Neural progenitor cell (in vitro differentiated cells): ENCODE measurements around the gene HOXA5. TPM values are rescaled to one million over a fixed set of nuclear protein-coding genes. Genes with fewer than 3 reads are reported as not detected.

Experiments used
- DNase-seq: peaks from one replicate; pipeline ENCODE4 v3.0.0-alpha.2; 2016; ENCODE audit warnings: low spot score
- H2AFZ ChIP-seq: fragments of 200-600 bp; sonication (generic); replicated peaks from 2 replicates; pipeline ENCODE4 v1.6.1; 2016; ENCODE audit warnings: antibody characterized with exemption
- H3F3A ChIP-seq: fragments of 200-600 bp; sonication (generic); 2 replicates; pipeline ENCODE4 v1.6.1; 2016; ENCODE audit warnings: antibody characterized with exemption, low read depth
- H3K27ac ChIP-seq: fragments of 200-600 bp; sonication (generic); 2 replicates; pipeline ENCODE4 v1.5.1; 2016; ENCODE audit warnings: mild to moderate bottlenecking
- H3K27me3 ChIP-seq: fragments of 200-600 bp; sonication (generic); 2 replicates; pipeline ENCODE4 v1.6.1; 2016; ENCODE audit warnings: mild to moderate bottlenecking, moderate library complexity
- H3K36me3 ChIP-seq: fragments of 200-600 bp; sonication (generic); 2 replicates; pipeline ENCODE4 v1.5.1; 2016
- H3K4me1 ChIP-seq: fragments of 200-600 bp; sonication (generic); 2 replicates; pipeline ENCODE4 v1.6.1; 2016; ENCODE audit warnings: mixed run types
- H3K4me2 ChIP-seq: fragments of 200-600 bp; sonication (generic); 2 replicates; pipeline ENCODE4 v1.6.1; 2016
- H3K4me3 ChIP-seq: fragments of 200-600 bp; sonication (generic); 2 replicates; pipeline ENCODE4 v1.5.1; 2016
- H3K79me2 ChIP-seq: fragments of 200-600 bp; sonication (generic); 2 replicates; pipeline ENCODE4 v1.6.1; 2016; ENCODE audit warnings: low read depth
- H3K9ac ChIP-seq: fragments of 200-600 bp; sonication (generic); 2 replicates; pipeline ENCODE4 v1.6.1; 2016
- H3K9me3 ChIP-seq: fragments of 200-600 bp; sonication (generic); 2 replicates; pipeline ENCODE4 v1.5.1; 2016; ENCODE audit warnings: low read depth
- H4K20me1 ChIP-seq: fragments of 200-600 bp; sonication (generic); 2 replicates; pipeline ENCODE4 v1.6.1; 2016; ENCODE audit warnings: low read depth
- H3K27ac Mint-ChIP-seq: 3 replicates; pipeline ENCODE4 v1.8.0; 2021; ENCODE audit warnings: mixed read lengths
- H3K27me3 Mint-ChIP-seq: 2 replicates; pipeline ENCODE4 v1.8.0; 2022; ENCODE audit warnings: low read depth, mild to moderate bottlenecking, inconsistent platforms, moderate library complexity, mixed read lengths; ENCODE audit not compliant: insufficient read depth
- H3K36me3 Mint-ChIP-seq: 3 replicates; pipeline ENCODE4 v1.8.0; 2021; ENCODE audit warnings: mixed read lengths
- H3K4me1 Mint-ChIP-seq: 3 replicates; pipeline ENCODE4 v1.8.0; 2021; ENCODE audit warnings: mixed read lengths
- H3K4me3 Mint-ChIP-seq: 3 replicates; pipeline ENCODE4 v1.8.0; 2021; ENCODE audit warnings: mild to moderate bottlenecking, moderate library complexity, mixed read lengths
- H3K9me3 Mint-ChIP-seq: 3 replicates; pipeline ENCODE4 v1.8.0; 2020; ENCODE audit warnings: mixed read lengths
- EZH2 ChIP-seq: fragments of 200-600 bp; sonication (generic); IDR thresholded peaks from 2 replicates; pipeline ENCODE4 v1.6.1; 2017; ENCODE audit warnings: antibody characterized with exemption, mild to moderate bottlenecking, moderate library complexity
- EZH2phosphoT487 ChIP-seq: fragments of 200-600 bp; sonication (generic); IDR thresholded peaks from 2 replicates; pipeline ENCODE4 v1.6.1; 2017; ENCODE audit warnings: antibody characterized with exemption
- total RNA-seq: library from RNA; depleted of rRNA; stranded (reverse); fragments of >200 nt; gene quantifications from 2 replicates; pipeline ENCODE4 v1.2.3, GENCODE V29; 2015; ENCODE audit warnings: low replicate concordance
- TF ChIP-seq, protein P1 (sequence below): fragments of 200-600 bp; sonication (generic); IDR thresholded peaks from 2 replicates; pipeline ENCODE4 v1.5.1; 2017; ENCODE audit warnings: antibody characterized with exemption, mild to moderate bottlenecking

Gene HOXA5
- total RNA-seq, 1 donor from 2014 or later, result not detected

DNA sequence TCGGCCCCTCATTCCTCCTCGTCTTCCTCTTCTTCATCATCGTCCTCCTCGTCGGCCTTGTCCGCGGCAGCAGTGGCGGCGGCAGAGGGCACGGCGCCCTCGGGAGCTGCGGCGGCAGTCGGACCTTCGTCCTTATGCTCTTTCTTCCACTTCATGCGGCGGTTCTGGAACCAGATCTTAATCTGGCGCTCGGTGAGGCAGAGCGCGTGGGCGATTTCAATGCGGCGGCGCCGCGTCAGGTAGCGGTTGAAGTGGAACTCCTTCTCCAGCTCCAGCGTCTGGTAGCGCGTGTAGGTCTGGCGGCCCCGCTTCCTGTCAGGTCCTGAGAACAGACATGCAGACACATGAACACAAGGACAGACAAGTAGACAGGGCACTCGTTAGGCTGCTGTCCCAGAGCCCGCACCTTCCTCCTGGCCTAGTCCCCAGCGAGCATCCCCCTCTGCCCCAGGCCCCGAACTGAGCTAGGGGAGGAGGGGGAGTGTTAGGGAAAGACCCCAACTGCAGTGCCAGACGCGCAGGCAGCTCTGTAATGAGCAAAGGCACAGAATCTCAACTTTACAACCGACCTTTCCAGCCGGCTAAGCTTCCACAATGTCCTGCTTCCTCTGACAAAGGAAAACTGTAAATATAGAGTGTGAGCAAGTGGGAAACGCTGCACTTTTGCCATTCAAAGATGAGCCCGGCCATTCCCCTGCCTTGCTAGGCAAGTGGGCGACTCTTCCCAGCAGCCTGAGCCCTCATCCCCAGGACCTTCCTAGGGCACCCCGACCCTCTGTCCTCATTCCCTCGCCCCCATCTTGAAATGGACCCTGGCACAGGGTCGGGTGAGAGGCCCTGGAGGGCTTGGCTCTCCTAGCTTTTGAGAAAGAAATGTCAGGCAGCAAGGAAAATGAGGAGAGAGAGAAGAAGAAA, 11.7 kb upstream of the HOXA5 start:
- Histone ChIP-seq H3K4me3 (no peak overlapping the region), H3K4me1 (no peaks in the 10 kb centered on the region), H4K20me1 (peaks cover 74% of the 10 kb centered on the region), H3K36me3 (no peaks in the 10 kb centered on the region), H3K27ac (no peak overlapping the region), H2AFZ (no peak overlapping the region), H3K27me3 (peaks cover 100% of the 10 kb centered on the region), H3K9ac (no peak overlapping the region), H3F3A (no peaks in the 10 kb centered on the region), H3K9me3 (no peaks in the 10 kb centered on the region), H3K79me2 (no peaks in the 10 kb centered on the region), H3K4me2 (no peak overlapping the region)
- no peak overlapping the region for H3K4me3 Mint-ChIP-seq
- H3K9me3 Mint-ChIP-seq, result peaks cover 23% of the 10 kb centered on the region
- H3K27me3 Mint-ChIP-seq, result peaks cover 95% of the 10 kb centered on the region
- peaks cover 10% of the 10 kb centered on the region for H3K4me1 Mint-ChIP-seq
- no peak for DNase-seq
- no peak overlapping the region for H3K27ac Mint-ChIP-seq
- H3K36me3 Mint-ChIP-seq, result peaks cover 4% of the 10 kb centered on the region
- TF ChIP-seq EZH2phosphoT487, result peak; percentile 92
- TF ChIP-seq EZH2, result peak; percentile 97
- TF ChIP-seq, protein P1, sequence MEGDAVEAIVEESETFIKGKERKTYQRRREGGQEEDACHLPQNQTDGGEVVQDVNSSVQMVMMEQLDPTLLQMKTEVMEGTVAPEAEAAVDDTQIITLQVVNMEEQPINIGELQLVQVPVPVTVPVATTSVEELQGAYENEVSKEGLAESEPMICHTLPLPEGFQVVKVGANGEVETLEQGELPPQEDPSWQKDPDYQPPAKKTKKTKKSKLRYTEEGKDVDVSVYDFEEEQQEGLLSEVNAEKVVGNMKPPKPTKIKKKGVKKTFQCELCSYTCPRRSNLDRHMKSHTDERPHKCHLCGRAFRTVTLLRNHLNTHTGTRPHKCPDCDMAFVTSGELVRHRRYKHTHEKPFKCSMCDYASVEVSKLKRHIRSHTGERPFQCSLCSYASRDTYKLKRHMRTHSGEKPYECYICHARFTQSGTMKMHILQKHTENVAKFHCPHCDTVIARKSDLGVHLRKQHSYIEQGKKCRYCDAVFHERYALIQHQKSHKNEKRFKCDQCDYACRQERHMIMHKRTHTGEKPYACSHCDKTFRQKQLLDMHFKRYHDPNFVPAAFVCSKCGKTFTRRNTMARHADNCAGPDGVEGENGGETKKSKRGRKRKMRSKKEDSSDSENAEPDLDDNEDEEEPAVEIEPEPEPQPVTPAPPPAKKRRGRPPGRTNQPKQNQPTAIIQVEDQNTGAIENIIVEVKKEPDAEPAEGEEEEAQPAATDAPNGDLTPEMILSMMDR, result no peak

- H3K9me3 Mint-ChIP-seq, result peaks cover 23% of the 10 kb centered on the region
- H3K4me1 Mint-ChIP-seq, result peaks cover 10% of the 10 kb centered on the region
- H3K36me3 ChIP-seq, result no peaks in the 10 kb centered on the region
- H3K4me2 ChIP-seq, result no peak overlapping the region
- H3K9ac ChIP-seq, result no peak overlapping the region
- no peaks in the 10 kb centered on the region for H3K9me3 ChIP-seq
- no peak overlapping the region for H3K27ac ChIP-seq
- TF ChIP-seq EZH2phosphoT487, result no peak
- TF ChIP-seq, protein P1, result no peak
- H3K36me3 Mint-ChIP-seq, result peaks cover 4% of the 10 kb centered on the region
- no peak overlapping the region for H3K4me3 ChIP-seq
- H3F3A ChIP-seq, result no peaks in the 10 kb centered on the region
- peaks cover 95% of the 10 kb centered on the region for H3K27me3 Mint-ChIP-seq
- no peaks in the 10 kb centered on the region for H3K4me1 ChIP-seq
- peaks cover 79% of the 10 kb centered on the region for H4K20me1 ChIP-seq
- no peak for DNase-seq
- peaks cover 100% of the 10 kb centered on the region for H3K27me3 ChIP-seq
- H3K79me2 ChIP-seq, result no peaks in the 10 kb centered on the region
- H3K4me3 Mint-ChIP-seq, result no peak overlapping the region
- no peak overlapping the region for H3K27ac Mint-ChIP-seq
- H2AFZ ChIP-seq, result no peak overlapping the region
Measured at GRCh38 chr7:27154369-27154768, 10.9 kb upstream of the HOXA5 start.

DNA sequence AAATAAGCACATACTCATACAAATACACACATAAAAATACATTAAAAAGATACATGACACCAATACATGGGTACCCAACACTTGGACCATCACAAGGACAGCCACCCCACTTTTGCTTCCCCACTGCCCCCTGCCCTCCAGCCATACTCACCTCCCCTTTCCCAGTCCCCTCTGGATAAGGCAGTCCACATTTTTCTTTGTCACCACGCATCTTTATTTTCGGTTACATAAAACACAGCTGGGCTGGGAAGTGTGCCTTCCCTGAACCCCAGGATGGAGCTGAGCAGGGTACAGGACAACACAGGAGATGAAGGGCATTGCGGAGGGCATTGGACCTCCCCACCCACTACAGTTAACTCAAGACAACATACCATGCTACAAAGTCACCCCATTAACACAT, 10.0 kb upstream of the HOXA5 start:
- Histone ChIP-seq H3K4me3 (no peak overlapping the region), H2AFZ (no peak overlapping the region), H3K4me2 (no peak overlapping the region), H3K27ac (no peak overlapping the region), H3K4me1 (no peaks in the 10 kb centered on the region), H4K20me1 (peaks cover 82% of the 10 kb centered on the region), H3K27me3 (peaks cover 100% of the 10 kb centered on the region), H3K36me3 (no peaks in the 10 kb centered on the region), H3K79me2 (no peaks in the 10 kb centered on the region), H3K9ac (no peak overlapping the region), H3F3A (no peaks in the 10 kb centered on the region), H3K9me3 (no peaks in the 10 kb centered on the region)
- peak overlapping the region; percentile 53 for H3K4me3 Mint-ChIP-seq
- H3K36me3 Mint-ChIP-seq, result peaks cover 4% of the 10 kb centered on the region
- no peak overlapping the region for H3K27ac Mint-ChIP-seq
- H3K27me3 Mint-ChIP-seq, result peaks cover 94% of the 10 kb centered on the region
- no peak for DNase-seq
- no peak for TF ChIP-seq EZH2phosphoT487
- TF ChIP-seq, protein P1, result no peak
- peaks cover 10% of the 10 kb centered on the region for H3K4me1 Mint-ChIP-seq
- H3K9me3 Mint-ChIP-seq, result peaks cover 20% of the 10 kb centered on the region
